Measurements from ENCODE around the gene CHN2.

CHN2 gene

GRCh38 chr7:29430279-29430949 is 235.8 kb downstream of the CHN2 start:
- no peak for DNase-seq (ENCODE audit: low read depth, low spot score)
- H3K4me3 ChIP-seq (ENCODE audit: low read length), result no peak overlapping the region

GRCh38 chr7:29431686-29432085 is 237.1 kb downstream of the CHN2 start:
- H3K4me3 ChIP-seq (ENCODE audit: low read length), result no peak overlapping the region
- DNase-seq (ENCODE audit: low read depth, low spot score), result no peak

- no peak for DNase-seq (ENCODE audit: low read depth, low spot score)
- no peak overlapping the region for H3K4me3 ChIP-seq (ENCODE audit: low read length)
Observed at GRCh38 chr7:29432721-29433120, 238.1 kb downstream of the CHN2 start.

- H3K4me3 ChIP-seq (ENCODE audit: low read length), result no peak overlapping the region
- DNase-seq (ENCODE audit: low read depth, low spot score), result no peak
Observed at GRCh38 chr7:29434380-29434768, 239.8 kb downstream of the CHN2 start.

GRCh38 chr7:29435167-29435566 is 240.6 kb downstream of the CHN2 start:
- DNase-seq (ENCODE audit: low read depth, low spot score), result no peak
- no peak overlapping the region for H3K4me3 ChIP-seq (ENCODE audit: low read length)

- H3K4me3 ChIP-seq (ENCODE audit: low read length), result no peak overlapping the region
- no peak for DNase-seq (ENCODE audit: low read depth, low spot score)
Observed at GRCh38 chr7:29435902-29436301, 241.3 kb downstream of the CHN2 start.

GRCh38 chr7:29442146-29442545 is 247.6 kb downstream of the CHN2 start:
- no peak for DNase-seq (ENCODE audit: low read depth, low spot score)

GRCh38 chr7:29443552-29443951 is 249.0 kb downstream of the CHN2 start:
- no peak overlapping the region for H3K4me3 ChIP-seq (ENCODE audit: low read length)
- no peak for DNase-seq (ENCODE audit: low read depth, low spot score)

More at GRCh38 chr7:29442146-29442545, 247.6 kb downstream of the CHN2 start:
- H3K4me3 ChIP-seq (ENCODE audit: low read length), result no peak overlapping the region

GRCh38 chr7:29444267-29444666 is 249.7 kb downstream of the CHN2 start:
- H3K4me3 ChIP-seq (ENCODE audit: low read length), result no peak overlapping the region
- no peak for DNase-seq (ENCODE audit: low read depth, low spot score)

- H3K4me3 ChIP-seq (ENCODE audit: low read length), result no peak overlapping the region
- no peak for DNase-seq (ENCODE audit: low read depth, low spot score)
Observed at GRCh38 chr7:29445736-29446135, 251.2 kb downstream of the CHN2 start.

GRCh38 chr7:29447828-29448227 is 253.3 kb downstream of the CHN2 start:
- DNase-seq (ENCODE audit: low read depth, low spot score), result no peak
- no peak overlapping the region for H3K4me3 ChIP-seq (ENCODE audit: low read length)

- no peak for DNase-seq (ENCODE audit: low read depth, low spot score)
- no peak overlapping the region for H3K4me3 ChIP-seq (ENCODE audit: low read length)
Observed at GRCh38 chr7:29449569-29450260, 255.1 kb downstream of the CHN2 start.

GRCh38 chr7:29453021-29453420 is 258.4 kb downstream of the CHN2 start:
- H3K4me3 ChIP-seq (ENCODE audit: low read length), result no peak overlapping the region
- DNase-seq (ENCODE audit: low read depth, low spot score), result no peak

- no peak for DNase-seq (ENCODE audit: low read depth, low spot score)
- no peak overlapping the region for H3K4me3 ChIP-seq (ENCODE audit: low read length)
Observed at GRCh38 chr7:29454464-29454863, 259.9 kb downstream of the CHN2 start.

GRCh38 chr7:29454899-29455451 is 260.4 kb downstream of the CHN2 start:
- no peak overlapping the region for H3K4me3 ChIP-seq (ENCODE audit: low read length)
- DNase-seq (ENCODE audit: low read depth, low spot score), result no peak

- no peak for DNase-seq (ENCODE audit: low read depth, low spot score)
- H3K4me3 ChIP-seq (ENCODE audit: low read length), result no peak overlapping the region
Observed at GRCh38 chr7:29457141-29457561, 262.6 kb downstream of the CHN2 start.

GRCh38 chr7:29457565-29458011 is 263.0 kb downstream of the CHN2 start:
- H3K4me3 ChIP-seq (ENCODE audit: low read length), result no peak overlapping the region
- DNase-seq (ENCODE audit: low read depth, low spot score), result no peak

GRCh38 chr7:29458933-29459332 is 264.4 kb downstream of the CHN2 start:
- no peak for DNase-seq (ENCODE audit: low read depth, low spot score)
- no peak overlapping the region for H3K4me3 ChIP-seq (ENCODE audit: low read length)

- DNase-seq (ENCODE audit: low read depth, low spot score), result peak; percentile 68
- no peak overlapping the region for H3K4me3 ChIP-seq (ENCODE audit: low read length)
Observed at GRCh38 chr7:29459589-29459988, 265.0 kb downstream of the CHN2 start.

- no peak overlapping the region for H3K4me3 ChIP-seq (ENCODE audit: low read length)
- DNase-seq (ENCODE audit: low read depth, low spot score), result no peak
Observed at GRCh38 chr7:29461996-29462395, 267.4 kb downstream of the CHN2 start.
